ENCODE measurements around the gene PREB.
A peak's percentile ranks its signal among the peaks of the same experiment; 100 is the strongest.

Gene PREB

DNA sequence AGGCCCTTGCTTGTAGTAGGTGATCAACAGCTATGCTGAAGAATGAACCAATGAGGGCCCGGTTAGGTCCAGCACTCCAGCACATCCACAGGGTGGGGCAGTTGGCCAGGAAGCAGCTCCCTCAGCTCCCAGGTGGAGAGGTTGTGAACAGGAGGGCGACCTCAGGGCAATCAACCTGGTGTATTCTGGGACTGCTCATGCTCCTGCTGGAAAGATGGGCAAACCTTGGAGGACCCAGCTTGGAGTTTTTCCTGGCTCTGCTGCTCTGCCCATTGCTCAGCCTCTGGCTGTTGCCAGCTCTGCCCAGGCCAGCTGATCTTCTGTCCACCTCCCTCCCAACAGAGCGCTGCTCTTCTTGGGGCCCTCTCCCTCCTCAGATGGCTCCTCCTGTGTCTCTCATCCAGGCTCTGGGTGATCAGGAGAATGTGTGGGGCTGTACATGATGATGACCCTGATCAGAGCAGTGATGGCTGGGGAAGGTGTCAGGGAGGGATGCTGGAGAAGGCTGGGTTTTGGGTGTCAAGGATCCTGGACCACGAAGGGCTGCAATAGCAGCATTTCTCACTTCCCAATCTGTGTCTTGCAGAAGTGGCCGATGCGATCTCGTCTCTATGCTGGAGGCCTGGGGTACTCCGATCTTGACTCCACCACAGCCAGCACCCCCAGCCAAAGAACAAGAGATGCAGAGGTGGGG, 17.8 kb upstream of the PREB start:
- no peak for DNase-seq

DNA sequence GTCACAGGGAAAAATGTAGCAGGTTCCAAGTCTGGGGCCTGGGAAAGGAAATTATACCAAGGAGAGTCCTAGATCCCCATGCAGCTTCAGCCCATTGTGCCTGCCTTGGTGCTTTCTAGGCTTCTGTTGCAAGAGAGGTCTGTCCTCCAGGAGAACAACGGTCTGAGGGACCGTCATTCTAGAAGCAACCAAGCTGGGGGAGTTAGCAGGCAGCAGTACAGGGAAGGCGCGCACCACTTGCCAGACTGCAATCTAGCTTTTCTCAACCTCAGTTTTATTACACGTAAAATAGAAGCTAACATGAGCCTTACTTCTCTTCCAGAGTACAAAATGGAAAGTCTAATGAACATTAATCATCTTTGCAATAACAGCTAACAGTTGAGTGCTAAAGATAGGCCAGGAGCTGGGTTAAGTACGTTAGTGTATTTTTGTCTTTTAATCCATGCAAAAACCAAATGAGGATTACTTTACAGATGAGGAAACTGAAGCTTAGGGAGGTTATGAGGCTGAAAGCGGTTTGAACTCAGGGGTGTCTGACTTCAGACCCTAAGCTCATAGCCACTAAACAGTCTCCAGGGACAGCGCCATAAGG, 16.3 kb upstream of the PREB start:
- DNase-seq: no peak

DNA sequence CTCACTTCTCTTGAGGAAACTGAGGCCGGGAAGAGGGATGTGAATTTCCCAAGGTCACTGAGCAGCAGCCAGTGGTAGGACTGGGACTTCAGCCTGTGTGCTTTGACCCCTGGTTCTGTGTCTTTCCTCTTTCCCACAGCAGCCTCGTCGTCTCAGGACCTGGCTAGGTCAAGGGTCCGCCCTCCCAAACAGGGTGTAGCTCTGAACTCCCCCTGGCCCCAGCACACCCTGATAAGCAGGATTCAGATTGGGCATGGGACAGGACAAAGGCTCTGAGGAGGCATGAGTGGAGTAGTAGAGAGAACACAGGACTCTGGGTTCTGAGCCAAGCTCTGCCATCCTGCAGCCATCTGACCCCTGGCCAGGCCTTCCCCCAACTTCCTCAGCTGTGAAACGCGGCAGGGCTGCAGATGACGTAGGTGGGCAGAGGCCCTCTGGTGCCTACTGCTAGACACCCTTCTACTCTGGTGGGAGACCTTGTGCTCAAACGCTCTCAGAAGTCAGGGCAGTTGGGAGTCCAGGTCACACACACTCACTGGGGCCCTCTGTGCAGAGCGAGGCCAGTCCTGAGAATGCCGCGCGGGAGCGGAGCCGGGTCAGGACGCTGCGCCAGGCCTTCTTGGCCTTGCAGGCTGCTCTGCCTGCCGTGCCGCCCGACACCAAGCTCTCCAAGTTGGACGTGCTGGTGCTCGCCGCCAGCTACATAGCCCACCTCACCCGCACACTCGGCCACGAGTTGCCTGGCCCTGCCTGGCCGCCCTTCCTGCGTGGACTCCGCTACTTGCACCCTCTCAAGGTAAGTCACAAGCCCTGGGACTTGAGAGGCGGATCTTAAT, 15.4 kb upstream of the PREB start:
- DNase-seq: no peak

DNA sequence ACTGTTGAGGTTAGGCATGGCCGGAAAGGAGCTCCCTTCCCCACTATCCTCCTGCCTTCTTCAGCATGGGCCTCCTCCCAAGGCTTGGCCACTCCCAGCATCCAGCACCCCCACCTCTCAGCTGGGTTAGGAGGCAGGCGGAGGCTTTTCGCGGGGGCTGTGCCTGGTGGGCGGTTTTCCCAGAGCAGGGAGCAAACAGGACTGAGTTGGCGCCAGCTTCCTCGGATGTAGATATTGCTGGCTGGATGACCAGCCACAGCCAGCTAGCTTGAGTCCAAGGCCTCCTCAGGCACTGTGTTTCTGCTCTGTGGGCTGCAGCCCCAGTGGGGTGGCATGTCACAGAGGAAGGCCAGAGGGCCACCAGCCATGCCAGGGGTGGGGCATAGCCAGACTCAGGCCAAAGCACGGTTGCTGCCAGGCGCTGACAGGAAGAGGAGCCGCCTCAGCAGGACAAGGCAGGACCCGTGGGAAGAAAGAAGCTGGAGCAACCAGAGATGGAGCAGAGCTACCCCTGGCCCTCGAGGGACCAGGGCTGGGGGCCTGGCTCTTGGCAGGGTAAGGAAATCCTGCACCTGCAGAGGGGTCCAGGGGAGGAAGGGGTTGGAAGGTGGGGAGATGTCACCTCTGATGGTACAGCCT, 14.5 kb upstream of the PREB start, which contains the start of gene TCF23:
TCF23 (plus strand) TSS at position 204 of the 639 bp plus-strand sequence; CDS start at position 334, 130 bp downstream.
- no peak for DNase-seq

DNA sequence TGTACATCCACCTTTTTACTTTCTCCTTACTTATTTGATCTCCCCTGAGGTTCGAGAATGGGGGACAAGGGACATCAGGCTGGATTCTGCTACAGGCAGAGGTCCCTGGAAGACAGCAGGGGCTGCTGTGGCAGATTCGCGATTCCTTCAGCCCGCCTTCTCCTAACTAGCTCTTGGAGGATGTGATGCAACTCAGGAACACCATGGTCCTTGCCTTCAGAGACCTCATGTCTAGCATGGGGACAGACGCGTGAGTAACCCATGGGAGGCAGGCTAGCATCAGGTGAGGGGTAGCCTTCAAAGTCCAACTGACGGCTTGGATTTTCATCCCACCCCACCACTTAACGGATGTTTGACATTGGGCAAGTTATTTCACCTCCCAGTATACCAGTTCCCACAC, 13.5 kb upstream of the PREB start:
- DNase-seq: no peak

- no peak for DNase-seq
These were observed 11.2 kb upstream of the PREB start for GRCh38 chr2:27145682-27146081.

DNA sequence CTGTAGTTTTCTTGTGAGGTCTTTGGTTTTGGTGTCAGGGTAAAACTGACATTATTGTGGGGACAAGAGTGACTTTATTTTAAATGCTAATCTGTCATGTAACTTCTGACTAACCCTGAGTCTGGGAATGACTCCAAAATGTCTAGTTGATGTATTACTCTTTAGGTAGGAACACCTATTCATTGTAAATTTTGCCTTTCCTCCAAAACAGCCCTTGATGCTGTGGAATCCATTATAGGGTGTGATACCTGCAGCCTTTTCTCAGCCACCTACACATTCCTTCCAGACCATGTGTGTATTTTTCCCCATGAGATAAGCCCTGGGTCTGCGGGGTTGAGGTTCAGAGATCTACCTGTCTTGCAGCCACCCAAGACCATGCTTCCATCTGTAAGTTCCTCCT, 8.8 kb upstream of the PREB start:
- no peak for DNase-seq

GRCh38 chr2:27139310-27139709, 4.9 kb upstream of the PREB start, which contains the start of gene PRR30:
TSS of gene PRR30 (minus strand) at chr2:27139410. CDS start at chr2:27138329, 1,081 bp downstream.
- DNase-seq: no peak

GRCh38 chr2:27138111-27138510, 3.7 kb upstream of the PREB start:
- no peak for DNase-seq

- DNase-seq: no peak
These were observed 3.0 kb upstream of the PREB start for GRCh38 chr2:27137322-27137935.

DNA sequence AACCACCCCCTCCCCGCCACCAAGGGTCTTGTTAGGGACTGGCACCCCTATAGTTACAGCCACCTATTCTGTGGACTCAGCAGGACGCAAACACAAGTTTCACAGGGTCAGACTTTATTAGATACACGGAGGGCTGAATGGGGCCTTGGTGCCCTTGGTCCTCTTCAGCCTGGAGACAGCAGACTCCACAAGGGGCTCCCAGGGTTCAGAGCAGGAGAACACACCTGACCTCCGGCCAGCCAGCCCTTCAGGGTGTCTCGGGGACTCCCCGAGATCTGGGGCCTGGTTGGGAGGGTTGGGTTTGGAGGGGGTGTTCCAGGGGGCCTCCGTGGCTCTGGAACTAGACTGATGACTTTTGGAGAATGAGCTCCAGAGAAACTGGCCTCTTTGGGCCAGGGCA, 2.3 kb upstream of the PREB start:
- DNase-seq: no peak

DNA sequence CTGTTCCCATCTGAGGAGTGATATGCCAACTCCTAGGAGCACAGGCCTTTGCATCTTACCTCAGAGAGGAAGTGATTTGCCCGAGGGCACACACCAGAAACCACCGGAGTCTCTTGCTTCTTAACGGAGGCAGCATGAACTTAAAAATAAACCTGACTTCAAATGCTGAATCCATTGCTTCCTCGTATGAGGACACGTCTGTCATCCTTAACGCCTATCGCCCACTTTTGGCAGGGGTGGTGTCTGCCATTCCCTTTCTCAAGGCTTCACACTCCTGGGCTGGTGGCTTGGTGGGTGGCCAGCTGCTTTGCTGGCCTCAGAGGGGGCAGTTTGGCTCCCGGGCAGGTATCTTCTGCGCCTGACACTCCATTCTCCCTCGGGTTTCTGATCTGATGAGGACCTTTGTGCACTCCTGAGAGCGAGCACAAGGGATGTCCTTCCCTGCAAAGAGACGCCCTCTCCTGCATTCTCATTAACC, 1.1 kb upstream of the PREB start:
- no peak for DNase-seq

- DNase-seq: no peak
These were observed 493 bp upstream of the PREB start for GRCh38 chr2:27134781-27135477.

DNA sequence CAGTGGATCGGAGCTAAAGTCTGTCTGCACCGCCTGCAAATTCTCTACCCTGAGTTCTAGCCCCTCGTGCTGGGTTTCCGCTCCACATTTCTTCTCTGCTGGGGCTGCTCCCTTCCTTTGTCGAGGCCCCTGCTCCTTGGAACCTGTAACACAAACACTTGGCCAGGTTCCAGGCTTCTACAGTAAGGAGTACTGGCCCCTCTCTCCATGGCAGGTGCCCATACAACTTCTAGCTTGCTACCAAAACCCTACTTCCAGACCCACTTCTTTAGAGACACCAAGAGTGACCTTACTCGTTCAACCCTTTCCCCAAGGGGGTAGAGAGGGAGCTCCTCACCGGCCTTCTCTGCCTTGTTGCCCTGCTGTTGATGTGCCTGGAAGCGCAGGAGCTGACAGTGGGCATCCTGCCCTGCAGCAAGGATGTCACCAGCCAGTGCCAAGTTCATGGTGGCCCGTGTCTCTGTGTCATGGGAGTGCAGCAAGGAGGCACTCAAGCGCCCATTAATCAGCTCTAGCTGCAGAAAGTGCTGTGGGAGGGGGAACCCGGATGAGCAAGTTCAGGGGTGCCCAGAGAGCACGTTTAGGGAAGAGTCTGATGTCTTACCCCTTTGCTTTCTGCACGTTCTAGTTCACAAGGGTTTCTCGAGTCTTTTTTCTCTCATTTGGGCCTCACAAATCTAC, 1.1 kb downstream of the PREB start:
- peak; percentile 36 for DNase-seq

DNA sequence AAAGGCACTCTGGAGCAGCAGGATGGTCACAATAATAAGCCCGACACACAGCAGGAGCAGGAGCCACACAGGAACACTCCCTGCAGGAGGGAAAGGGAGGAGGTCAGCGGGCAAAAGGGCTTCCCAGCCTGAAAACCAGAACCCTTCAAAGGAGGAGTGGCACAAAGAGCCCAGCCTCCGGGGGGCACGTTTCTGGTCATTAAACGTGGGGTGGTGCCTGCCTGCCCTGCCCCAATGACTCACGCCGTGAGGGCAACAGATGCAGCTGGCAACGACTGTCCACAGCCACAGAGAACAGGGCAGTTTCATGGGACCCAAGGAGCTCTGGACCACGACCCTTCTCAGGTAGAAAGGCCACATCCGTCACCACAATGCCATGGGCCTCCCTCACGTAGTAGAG, 3.0 kb downstream of the PREB start:
- no peak for DNase-seq

GRCh38 chr2:27130396-27130795, 4.0 kb downstream of the PREB start:
- DNase-seq: no peak

GRCh38 chr2:27128668-27129571, 5.5 kb downstream of the PREB start:
- no peak for DNase-seq

GRCh38 chr2:27127883-27128667, 6.4 kb downstream of the PREB start:
- no peak for DNase-seq

GRCh38 chr2:27126252-27126710, 8.2 kb downstream of the PREB start:
- DNase-seq: no peak

All from activated naive CD4-positive, alpha-beta T cell treated with Interleukin-2 at 50 U/mL for 16 hours (primary cell).